Tibial nerve (tissue), 4 donors: Measurements from ENCODE around the gene PTPRE.

Experiments used
- CTCF ChIP-seq, 5 experiments: fragments of 200-600 bp in 3 of 5; fragments of 450-650 bp in 2 of 5; sonication (generic) in 3 of 5; IDR thresholded peaks; one replicate each; pipeline ENCODE4 v1.5.1; 2016 to 2019; ENCODE audit warnings: antibody characterized with exemption in 5 of 5, mild to moderate bottlenecking in 3 of 5, moderate library complexity in 2 of 5
- EP300 ChIP-seq, 2 donors: sonication (generic); formaldehyde crosslinking; IDR thresholded peaks; one replicate each; pipeline ENCODE4 v1.6.1; 2017; ENCODE audit warnings: antibody characterized with exemption in 2 of 2, mild to moderate bottlenecking in 1 of 2
- POLR2A ChIP-seq, 2 donors: fragments of 450-650 bp; IDR thresholded peaks; one replicate each; pipeline ENCODE4 v1.6.1; 2017; ENCODE audit warnings: antibody characterized with exemption in 2 of 2, mild to moderate bottlenecking in 2 of 2, moderate library complexity in 2 of 2

- TF ChIP-seq CTCF (IDR thresholded peaks at IDR 0.05) (no peak), POLR2A (IDR thresholded peaks at IDR 0.05) (no peak), EP300 (IDR thresholded peaks at IDR 0.05) (no peak)
Measured at GRCh38 chr10:127982601-127983000, 75.7 kb downstream of the PTPRE start.
